Measurements from ENCODE around the gene IKZF2. TPM values are rescaled to one million over a fixed set of nuclear protein-coding genes. Genes with fewer than 3 reads are reported as not detected.
A peak's percentile ranks its signal among the peaks of the same experiment; 100 is the strongest.

The IKZF2 gene
- total RNA-seq, 1 experiment from 2014 or later: 8.8 TPM

DNA sequence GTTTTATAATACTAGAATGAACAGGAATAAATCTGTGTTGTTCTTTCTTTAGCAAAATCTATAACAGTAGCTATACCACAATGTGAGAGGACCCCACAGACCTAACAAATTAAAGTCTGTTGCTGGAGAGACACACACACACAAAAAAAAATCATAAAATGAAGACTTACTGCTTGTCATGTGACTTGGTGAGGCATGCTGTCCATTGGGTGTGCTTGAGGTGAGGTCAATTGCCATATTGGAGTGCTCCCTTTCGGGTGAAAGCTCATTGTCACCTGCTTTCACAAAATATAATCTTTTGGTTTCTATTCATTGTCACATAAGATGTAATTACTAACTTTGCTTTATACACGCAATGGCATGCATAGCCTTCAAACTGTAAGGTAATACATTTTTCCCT is 3.9 kb downstream of the IKZF2 start:
- peak overlapping the region; percentile 49 for H3K27ac Mint-ChIP-seq (ENCODE audit: low read depth, unreplicated experiment)
- H3K4me1 Mint-ChIP-seq (ENCODE audit: insufficient read depth, unreplicated experiment): peaks cover 30% of the 10 kb centered on the region
- H3K36me3 Mint-ChIP-seq (ENCODE audit: insufficient read depth, unreplicated experiment): peaks cover 7% of the 10 kb centered on the region
- no peak for TF ChIP-seq CTCF (IDR thresholded peaks at IDR 0.05; ENCODE audit: unreplicated experiment)
- no TSS peak for BruUV-seq (replicated peaks)
- no peak for DNase-seq (ENCODE audit: unreplicated experiment)
- CTCF ChIA-PET: interaction anchor here (0.8 to 11.9 kb wide), 8 partner anchors 91 to 553 kb away, joined by 3 to 190 read pairs (median 4); no protein-coding TSS in a partner anchor
- no peaks in the 10 kb centered on the region for H3K27me3 Mint-ChIP-seq (ENCODE audit: insufficient read depth, unreplicated experiment)
- intact Hi-C loops (cut with micrococcal nuclease): no loop called here
- no peaks in the 10 kb centered on the region for H3K9me3 Mint-ChIP-seq (ENCODE audit: unreplicated experiment)
- POLR2A ChIA-PET: interaction anchor here (0.7 kb wide), 1 partner anchor 94 kb away, joined by 3 read pairs; no protein-coding TSS in a partner anchor
- peak overlapping the region; percentile 45 for H3K4me3 Mint-ChIP-seq (ENCODE audit: unreplicated experiment)

- no TSS peak for BruUV-seq (replicated peaks)
- TF ChIP-seq CTCF (IDR thresholded peaks at IDR 0.05; ENCODE audit: unreplicated experiment): no peak
- CTCF ChIA-PET: interaction anchor here (0.6 to 2.6 kb wide), 7 partner anchors 17 to 459 kb away, joined by 3 to 13 read pairs (median 3); no protein-coding TSS in a partner anchor
- Mint-ChIP-seq H3K9me3 (ENCODE audit: unreplicated experiment) (no peaks in the 10 kb centered on the region), H3K4me1 (ENCODE audit: insufficient read depth, unreplicated experiment) (peaks cover 30% of the 10 kb centered on the region), H3K4me3 (ENCODE audit: unreplicated experiment) (peak overlapping the region; percentile 31), H3K36me3 (ENCODE audit: insufficient read depth, unreplicated experiment) (peaks cover 14% of the 10 kb centered on the region), H3K27me3 (ENCODE audit: insufficient read depth, unreplicated experiment) (no peaks in the 10 kb centered on the region), H3K27ac (ENCODE audit: low read depth, unreplicated experiment) (peak overlapping the region; percentile 49)
- no peak for DNase-seq (ENCODE audit: unreplicated experiment)
- intact Hi-C loops (cut with micrococcal nuclease): no loop called here
- POLR2A ChIA-PET: interaction anchor here (0.7 to 1.3 kb wide), 5 partner anchors 10 to 233 kb away, joined by 3 to 4 read pairs (median 3); no protein-coding TSS in a partner anchor
These were observed 5.6 kb downstream of the IKZF2 start for GRCh38 chr2:213145715-213146242.

DNA sequence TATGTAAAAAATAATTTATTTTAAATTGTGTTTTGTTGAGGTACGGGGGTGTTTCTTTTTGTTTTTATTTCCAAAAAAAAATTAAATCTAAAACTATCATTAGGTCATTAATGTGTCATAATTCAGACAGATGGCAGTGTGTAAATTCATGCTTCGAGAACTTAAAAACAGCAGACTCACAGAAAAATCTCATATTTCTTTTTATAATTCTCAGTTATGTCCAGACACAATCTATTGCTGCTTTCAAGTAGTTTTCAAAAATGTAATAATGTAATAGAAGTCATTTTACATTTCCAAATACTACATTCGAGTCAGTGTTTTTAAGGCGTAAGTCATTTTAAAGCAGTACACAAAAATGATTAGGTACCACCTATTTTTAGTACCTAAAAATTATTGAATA is 14.3 kb downstream of the IKZF2 start:
- no peak for TF ChIP-seq CTCF (IDR thresholded peaks at IDR 0.05; ENCODE audit: unreplicated experiment)
- Mint-ChIP-seq H3K4me1 (ENCODE audit: insufficient read depth, unreplicated experiment) (peaks cover 5% of the 10 kb centered on the region), H3K4me3 (ENCODE audit: unreplicated experiment) (no peak overlapping the region), H3K27ac (ENCODE audit: low read depth, unreplicated experiment) (no peak overlapping the region), H3K36me3 (ENCODE audit: insufficient read depth, unreplicated experiment) (peaks cover 12% of the 10 kb centered on the region), H3K27me3 (ENCODE audit: insufficient read depth, unreplicated experiment) (no peaks in the 10 kb centered on the region), H3K9me3 (ENCODE audit: unreplicated experiment) (peaks cover 7% of the 10 kb centered on the region)
- POLR2A ChIA-PET: interaction anchor here (0.5 kb wide), 1 partner anchor 15 kb away, joined by 4 read pairs; no protein-coding TSS in a partner anchor
- BruUV-seq (replicated peaks): no TSS peak
- CTCF ChIA-PET: interaction anchor here (1.1 kb wide), 1 partner anchor 360 kb away, joined by 5 read pairs; no protein-coding TSS in a partner anchor
- no peak for DNase-seq (ENCODE audit: unreplicated experiment)
- intact Hi-C loops (cut with micrococcal nuclease): no loop called here

DNA sequence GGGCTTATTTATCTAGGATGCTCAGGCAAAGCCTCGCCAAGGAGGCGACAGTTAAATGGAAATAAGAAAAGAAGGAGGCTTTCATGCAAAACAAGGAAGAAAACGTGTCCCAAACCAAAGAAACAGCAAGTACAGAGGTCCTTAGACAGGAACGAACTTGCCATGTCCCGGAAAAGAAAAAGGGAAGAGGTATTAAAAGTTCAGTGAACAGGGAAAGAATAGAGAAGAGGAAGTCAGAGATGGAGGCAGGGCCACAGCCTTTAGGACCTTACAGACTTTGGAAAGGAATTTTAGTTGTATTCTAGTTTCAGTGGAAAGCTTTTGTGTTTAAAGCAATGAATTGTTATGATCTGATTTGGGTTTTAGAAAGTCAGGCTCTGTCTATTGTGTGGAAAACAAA is 22.1 kb downstream of the IKZF2 start:
- CTCF ChIA-PET: interaction anchor here (1.5 kb wide), 1 partner anchor 20 kb away, joined by 3 read pairs; no protein-coding TSS in a partner anchor

More for the DNA sequence above, 22.1 kb downstream of the IKZF2 start:
- Mint-ChIP-seq H3K4me3 (ENCODE audit: unreplicated experiment) (no peak overlapping the region), H3K4me1 (ENCODE audit: insufficient read depth, unreplicated experiment) (peaks cover 19% of the 10 kb centered on the region), H3K36me3 (ENCODE audit: insufficient read depth, unreplicated experiment) (peaks cover 13% of the 10 kb centered on the region), H3K9me3 (ENCODE audit: unreplicated experiment) (no peaks in the 10 kb centered on the region), H3K27me3 (ENCODE audit: insufficient read depth, unreplicated experiment) (no peaks in the 10 kb centered on the region), H3K27ac (ENCODE audit: low read depth, unreplicated experiment) (no peak overlapping the region)
- no TSS peak for BruUV-seq (replicated peaks)
- no peak for TF ChIP-seq CTCF (IDR thresholded peaks at IDR 0.05; ENCODE audit: unreplicated experiment)
- intact Hi-C loops (cut with micrococcal nuclease): no loop called here
- POLR2A ChIA-PET: no interaction called here
- DNase-seq (ENCODE audit: unreplicated experiment): no peak
